Sigmoid colon (tissue), 7 donors: ENCODE measurements around the gene ZNF497. TPM values are rescaled to one million over a fixed set of nuclear protein-coding genes. Genes with fewer than 3 reads are reported as not detected.
A peak's percentile ranks its signal among the peaks of the same experiment; 100 is the strongest.
"Not testable (repeated sequence)": the region's sequence is repeated elsewhere in the genome, so short reads cannot be mapped to it uniquely, and the experiment has no call there.

Source experiments
- DNase-seq: peaks from one replicate; pipeline ENCODE4 v3.0.0-alpha.2; 2019
- H3K27ac ChIP-seq, 4 donors: fragments of 200-600 bp; sonication (generic); one replicate each; pipeline ENCODE4 v1.5.1; 2016 to 2019; ENCODE audit warnings: mild to moderate bottlenecking in 1 of 4
- H3K27me3 ChIP-seq, 3 donors: fragments of 200-600 bp; sonication (generic); one replicate each; pipeline ENCODE4 v1.5.1; 2019; ENCODE audit warnings: mild to moderate bottlenecking in 1 of 3
- H3K36me3 ChIP-seq, 4 donors: fragments of 200-600 bp; sonication (generic); one replicate each; pipeline ENCODE4 v1.5.1; 2016 to 2019
- H3K4me1 ChIP-seq, 4 donors: fragments of 200-600 bp; sonication (generic); one replicate each; pipeline ENCODE4 v1.5.1; 2017 to 2019
- H3K4me3 ChIP-seq, 4 donors: fragments of 200-600 bp; sonication (generic); one replicate each; pipeline ENCODE4 v1.5.1; 2017 to 2019; ENCODE audit warnings: mild to moderate bottlenecking in 2 of 4, moderate library complexity in 1 of 4
- H3K9me3 ChIP-seq, 4 donors: fragments of 200-600 bp in 3 of 4; sonication (generic) in 3 of 4; one replicate each; pipeline versions ENCODE4 v1.5.1 to v1.6.1; 2013 to 2019
- EP300 ChIP-seq, 4 donors: sonication (generic); formaldehyde crosslinking; IDR thresholded peaks; one replicate each; pipeline ENCODE4 v1.6.1; 2017; ENCODE audit warnings: antibody characterized with exemption in 4 of 4
- POLR2A ChIP-seq, 2 donors: fragments of 450-650 bp; IDR thresholded peaks; one replicate each; pipeline ENCODE4 v1.6.1; 2016; ENCODE audit warnings: antibody characterized with exemption in 2 of 2, mild to moderate bottlenecking in 2 of 2, moderate library complexity in 2 of 2
- POLR2AphosphoS5 ChIP-seq, 4 donors: sonication (generic); formaldehyde crosslinking; IDR thresholded peaks; one replicate each; pipeline ENCODE4 v1.6.1; 2017; ENCODE audit warnings: antibody characterized with exemption in 4 of 4
- WGBS, 2 donors: extraction: QIAGEN DNeasy Blood & Tissue Kit; methylation state at CpG; one replicate each; pipeline ENCODE4 v1.1.7; 2013; 5-methylcytosine and 5-hydroxymethylcytosine counted together
- intact Hi-C: fragments of 100-400 bp; cut with DNase I; formaldehyde crosslinking; loops from one replicate; pipeline ENCODE4 v1.15.1; 2023
- polyA plus RNA-seq, 3 donors: library from polyadenylated mRNA; stranded (reverse); fragments of 200-250 nt; gene quantifications; one replicate each; pipeline ENCODE4 v1.2.3, GENCODE V29; 2013
- total RNA-seq, 4 donors: library from RNA; depleted of rRNA; stranded (reverse); fragments of >200 nt; gene quantifications; one replicate each; pipeline ENCODE4 v1.1.0, GENCODE V29; 2016
- TF ChIP-seq, protein P1 (sequence below), 4 experiments: fragments of 450-650 bp in 3 of 4; fragments of 200-600 bp in 1 of 4; IDR thresholded peaks; one replicate each; pipeline ENCODE4 v1.5.1; 2016 to 2019; ENCODE audit warnings: antibody characterized with exemption in 4 of 4, mild to moderate bottlenecking in 3 of 4, moderate library complexity in 2 of 4
- donor health status: healthy with polysubstance abuse.
- donor health status: Bipolar disorder and iron deficiency.
- donor health status: healthy.

ZNF497 gene
- total and polyA plus RNA-seq, 7 donors = 0.28 to 0.79 (median 0.48) TPM; not detected in 1

DNA sequence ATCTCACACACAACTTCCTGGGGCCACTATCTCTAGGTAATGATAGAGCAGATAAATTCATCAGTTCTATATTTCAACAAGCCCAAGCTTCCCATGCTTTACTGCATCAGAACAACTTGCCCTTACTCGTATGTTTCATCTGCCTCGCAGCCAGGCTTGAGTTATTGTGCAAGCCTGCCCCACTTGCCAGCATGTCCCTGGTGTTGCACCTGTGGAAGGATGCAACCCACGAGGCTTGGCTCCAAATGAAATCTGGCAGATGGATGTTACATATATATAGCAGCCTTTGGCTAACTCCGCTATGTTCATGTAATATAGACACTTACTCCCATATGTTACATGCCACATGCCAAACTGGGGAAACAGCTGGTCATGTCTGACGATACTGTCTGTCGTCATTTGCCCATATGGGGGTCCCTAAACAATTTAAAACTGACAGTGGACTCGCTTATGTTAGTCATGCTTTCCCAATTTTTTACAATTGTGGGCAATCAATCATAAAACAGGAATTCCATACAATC is 51.1 kb downstream of the ZNF497 start:
- H3K4me1 ChIP-seq = peaks cover 0 to 9% (median 5%) of the 10 kb centered on the region in 4 donors
- TF ChIP-seq, protein P1, sequence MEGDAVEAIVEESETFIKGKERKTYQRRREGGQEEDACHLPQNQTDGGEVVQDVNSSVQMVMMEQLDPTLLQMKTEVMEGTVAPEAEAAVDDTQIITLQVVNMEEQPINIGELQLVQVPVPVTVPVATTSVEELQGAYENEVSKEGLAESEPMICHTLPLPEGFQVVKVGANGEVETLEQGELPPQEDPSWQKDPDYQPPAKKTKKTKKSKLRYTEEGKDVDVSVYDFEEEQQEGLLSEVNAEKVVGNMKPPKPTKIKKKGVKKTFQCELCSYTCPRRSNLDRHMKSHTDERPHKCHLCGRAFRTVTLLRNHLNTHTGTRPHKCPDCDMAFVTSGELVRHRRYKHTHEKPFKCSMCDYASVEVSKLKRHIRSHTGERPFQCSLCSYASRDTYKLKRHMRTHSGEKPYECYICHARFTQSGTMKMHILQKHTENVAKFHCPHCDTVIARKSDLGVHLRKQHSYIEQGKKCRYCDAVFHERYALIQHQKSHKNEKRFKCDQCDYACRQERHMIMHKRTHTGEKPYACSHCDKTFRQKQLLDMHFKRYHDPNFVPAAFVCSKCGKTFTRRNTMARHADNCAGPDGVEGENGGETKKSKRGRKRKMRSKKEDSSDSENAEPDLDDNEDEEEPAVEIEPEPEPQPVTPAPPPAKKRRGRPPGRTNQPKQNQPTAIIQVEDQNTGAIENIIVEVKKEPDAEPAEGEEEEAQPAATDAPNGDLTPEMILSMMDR (IDR thresholded peaks at IDR 0.05) = no peak
- TF ChIP-seq POLR2A (IDR thresholded peaks at IDR 0.05) (no peak), POLR2AphosphoS5 (IDR thresholded peaks at IDR 0.05) (no peak), EP300 (IDR thresholded peaks at IDR 0.05) (no peak)
- 95 to 96% methylated on average over 7 of the region's 7 CpGs for WGBS, 2 donors
- H3K27me3 ChIP-seq = no peaks in the 10 kb centered on the region
- no peak for DNase-seq
- no peak overlapping the region for H3K4me3 ChIP-seq
- H3K27ac ChIP-seq = no peak overlapping the region
- no peaks in the 10 kb centered on the region for H3K9me3 ChIP-seq
- H3K36me3 ChIP-seq = peaks cover 22 to 74% (median 31%) of the 10 kb centered on the region in 4 donors
- intact Hi-C loops = no loop called here

DNA sequence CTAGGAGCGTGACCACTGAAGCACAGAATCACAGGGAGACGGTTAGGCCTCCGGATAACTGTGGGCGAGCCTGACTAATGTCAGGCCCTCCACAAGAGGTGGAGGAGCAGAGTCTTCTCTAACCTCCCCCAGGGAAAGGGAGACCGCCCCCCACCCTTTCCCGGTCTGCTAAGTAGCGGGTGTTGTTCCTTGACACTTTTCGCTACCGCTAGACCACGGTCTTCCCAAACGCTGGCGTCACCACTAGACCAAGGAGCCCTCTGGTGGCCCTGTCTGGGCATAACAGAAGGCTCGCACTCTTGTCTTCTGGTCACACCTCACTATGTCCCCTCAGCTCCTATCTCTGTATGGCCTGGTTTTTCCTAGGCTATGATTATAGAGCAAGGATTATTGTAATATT is 51.9 kb downstream of the ZNF497 start:
- DNase-seq, H3K27ac ChIP-seq, intact Hi-C loops, H3K9me3 ChIP-seq, H3K4me3 ChIP-seq, H3K27me3 ChIP-seq: not testable (repeated sequence)
- H3K36me3 ChIP-seq = peaks cover 22 to 71% (median 30%) of the 10 kb centered on the region in 4 donors
- TF ChIP-seq, protein P1 (IDR thresholded peaks at IDR 0.05) = peak in 3 of 4 experiments; percentile 19 to 45 (median 44)
- 79 to 92% methylated on average over 13 of the region's 13 CpGs for WGBS, 2 donors
- peaks cover 0 to 16% (median 12%) of the 10 kb centered on the region in 4 donors for H3K4me1 ChIP-seq

DNA sequence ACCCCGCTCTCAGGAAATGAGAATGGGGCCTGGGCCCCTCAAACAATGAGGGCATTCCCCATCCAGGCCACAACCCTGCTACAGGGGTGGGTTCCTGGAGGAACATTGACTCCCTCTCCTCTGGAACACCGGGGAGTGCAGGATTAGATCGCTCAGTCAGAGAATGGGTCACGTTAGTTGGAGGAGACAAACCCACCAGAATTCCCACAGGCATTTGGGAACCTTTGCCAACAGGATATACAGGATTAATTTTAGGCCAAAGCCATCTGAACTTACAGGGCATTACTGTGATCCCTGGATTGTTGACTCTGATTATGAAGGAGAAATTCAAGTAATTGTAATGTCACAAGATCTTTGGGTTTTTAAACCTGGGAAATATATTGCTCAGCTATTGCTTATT is 54.8 kb downstream of the ZNF497 start:
- Histone ChIP-seq H3K9me3 (no peaks in the 10 kb centered on the region), H3K27me3 (no peaks in the 10 kb centered on the region), H3K4me3 (no peak overlapping the region), H3K36me3 (peaks cover 8 to 42% (median 14%) of the 10 kb centered on the region in 4 donors), H3K27ac (no peak overlapping the region), H3K4me1 (peaks cover 0 to 17% (median 14%) of the 10 kb centered on the region in 4 donors)
- TF ChIP-seq POLR2A (IDR thresholded peaks at IDR 0.05) = no peak
- no peak for TF ChIP-seq EP300 (IDR thresholded peaks at IDR 0.05)
- TF ChIP-seq, protein P1 (IDR thresholded peaks at IDR 0.05) = no peak
- 94% methylated on average over 4 of the region's 4 CpGs for WGBS, 2 donors
- DNase-seq = no peak
- intact Hi-C loops = no loop called here

DNA sequence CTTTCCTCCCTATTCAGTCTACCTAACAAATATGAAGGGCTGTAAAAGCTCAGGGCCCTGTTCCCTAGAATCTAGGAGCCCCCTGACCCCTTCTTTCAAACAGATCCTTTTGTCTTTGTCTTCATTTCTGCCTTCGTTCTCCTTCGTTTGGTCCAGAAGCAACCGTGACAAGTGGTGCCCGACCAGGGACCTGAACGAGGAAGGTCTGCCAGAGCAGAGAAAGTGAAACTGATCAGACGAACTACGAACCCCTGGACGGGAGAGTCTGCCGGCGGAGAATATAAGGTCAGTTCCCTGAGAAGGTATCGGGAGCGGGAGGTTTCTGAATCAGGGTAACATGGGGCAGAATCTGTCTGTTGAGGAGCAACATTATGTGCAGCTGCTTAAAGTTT is 56.6 kb downstream of the ZNF497 start:
- Histone ChIP-seq H3K4me3 (peak overlapping the region; percentile 80 to 93 (median 90)), H3K9me3 (no peaks in the 10 kb centered on the region), H3K27me3 (no peaks in the 10 kb centered on the region), H3K4me1 (peaks cover 0 to 17% (median 14%) of the 10 kb centered on the region in 4 donors), H3K27ac (peak overlapping the region; percentile 88 to 93 (median 90)), H3K36me3 (peaks cover under 1 to 39% (median 5%) of the 10 kb centered on the region in 4 donors)
- intact Hi-C loops = loop anchor here (1.0 to 2.0 kb wide), 2 partner anchors 21 to 27 kb away; partner anchors contain the start of gene ZNF8
- TF ChIP-seq, protein P1 (IDR thresholded peaks at IDR 0.05) = no peak
- TF ChIP-seq POLR2AphosphoS5 (IDR thresholded peaks at IDR 0.05) (no peak), EP300 (IDR thresholded peaks at IDR 0.05) (no peak), POLR2A (IDR thresholded peaks at IDR 0.05) (no peak)
- WGBS, 2 donors = 46 to 60% methylated on average over 12 of the region's 12 CpGs
- no peak for DNase-seq
